Breast epithelium (tissue), 3 donors: ENCODE data around the gene MED19.

Source experiments
- POLR2A ChIP-seq: fragments of 450-650 bp; IDR thresholded peaks from one replicate; pipeline ENCODE4 v1.6.1; 2016; ENCODE audit warnings: antibody characterized with exemption, mild to moderate bottlenecking, moderate library complexity
- POLR2AphosphoS5 ChIP-seq, 3 donors: sonication (generic); formaldehyde crosslinking; IDR thresholded peaks; one replicate each; pipeline ENCODE4 v1.6.1; 2017; ENCODE audit warnings: antibody characterized with exemption in 3 of 3
- TF ChIP-seq, protein P1 (sequence below), 3 donors: fragments of 450-650 bp; IDR thresholded peaks; one replicate each; pipeline ENCODE4 v1.5.1; 2016 to 2017; ENCODE audit warnings: antibody characterized with exemption in 3 of 3, mild to moderate bottlenecking in 3 of 3, moderate library complexity in 3 of 3

DNA sequence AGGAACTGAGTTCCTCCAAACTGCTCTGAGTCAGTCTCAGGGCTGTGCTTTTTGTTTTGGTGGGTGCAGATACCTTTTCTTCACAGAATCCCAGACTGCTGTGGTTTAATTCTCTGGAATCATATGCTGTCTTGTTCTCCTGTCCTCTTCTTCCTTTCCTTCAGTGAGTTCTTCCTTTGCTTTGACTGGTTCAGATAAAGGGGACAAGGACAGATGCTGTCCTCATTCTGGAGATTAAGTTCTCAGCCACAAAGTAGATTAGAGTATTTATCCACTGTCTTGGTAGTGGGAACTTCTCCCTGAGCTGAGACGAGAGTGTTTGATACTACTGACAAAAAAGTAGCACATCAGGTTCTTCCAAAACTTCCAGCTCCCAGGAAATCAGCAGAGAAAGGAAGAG lies 30.8 kb downstream of the MED19 start:
- TF ChIP-seq POLR2A (no peak), POLR2AphosphoS5 (IDR thresholded peaks at IDR 0.05) (no peak)
- TF ChIP-seq, protein P1, sequence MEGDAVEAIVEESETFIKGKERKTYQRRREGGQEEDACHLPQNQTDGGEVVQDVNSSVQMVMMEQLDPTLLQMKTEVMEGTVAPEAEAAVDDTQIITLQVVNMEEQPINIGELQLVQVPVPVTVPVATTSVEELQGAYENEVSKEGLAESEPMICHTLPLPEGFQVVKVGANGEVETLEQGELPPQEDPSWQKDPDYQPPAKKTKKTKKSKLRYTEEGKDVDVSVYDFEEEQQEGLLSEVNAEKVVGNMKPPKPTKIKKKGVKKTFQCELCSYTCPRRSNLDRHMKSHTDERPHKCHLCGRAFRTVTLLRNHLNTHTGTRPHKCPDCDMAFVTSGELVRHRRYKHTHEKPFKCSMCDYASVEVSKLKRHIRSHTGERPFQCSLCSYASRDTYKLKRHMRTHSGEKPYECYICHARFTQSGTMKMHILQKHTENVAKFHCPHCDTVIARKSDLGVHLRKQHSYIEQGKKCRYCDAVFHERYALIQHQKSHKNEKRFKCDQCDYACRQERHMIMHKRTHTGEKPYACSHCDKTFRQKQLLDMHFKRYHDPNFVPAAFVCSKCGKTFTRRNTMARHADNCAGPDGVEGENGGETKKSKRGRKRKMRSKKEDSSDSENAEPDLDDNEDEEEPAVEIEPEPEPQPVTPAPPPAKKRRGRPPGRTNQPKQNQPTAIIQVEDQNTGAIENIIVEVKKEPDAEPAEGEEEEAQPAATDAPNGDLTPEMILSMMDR (IDR thresholded peaks at IDR 0.05): no peak
